Coronary artery (tissue), 2 donors: ENCODE results near the gene PCDHGA11.
"Not testable (repeated sequence)": the region's sequence is repeated elsewhere in the genome, so short reads cannot be mapped to it uniquely, and the experiment has no call there.

ENCODE experiments used
- DNase-seq: peaks from one replicate; pipeline ENCODE4 v3.0.0-alpha.2; 2017; ENCODE audit warnings: low spot score
- H3K27ac ChIP-seq, 2 donors: fragments of 200-600 bp; sonication (generic); one replicate each; pipeline ENCODE4 v1.5.1; 2016 to 2019
- H3K4me3 ChIP-seq: fragments of 200-600 bp; sonication (generic); 2 replicates; pipeline ENCODE4 v1.5.1; 2016; ENCODE audit warnings: mild to moderate bottlenecking, moderate library complexity
- CTCF ChIP-seq: fragments of 200-600 bp; sonication (generic); IDR thresholded peaks from one replicate; pipeline ENCODE4 v1.5.1; 2019; ENCODE audit warnings: antibody characterized with exemption

Gene PCDHGA11

GRCh38 chr5:141419074-141419880 is 1.6 kb upstream of the PCDHGA11 start:
- no peak overlapping the region for H3K27ac ChIP-seq
- TF ChIP-seq CTCF: no peak
- DNase-seq: no peak
- H3K4me3 ChIP-seq: peak overlapping the region; percentile 70

- H3K27ac ChIP-seq: no peak overlapping the region
- TF ChIP-seq CTCF: no peak
- no peak for DNase-seq
- H3K4me3 ChIP-seq: peak overlapping the region; percentile 60
Observed at GRCh38 chr5:141421489-141421855, 621 bp downstream of the PCDHGA11 start.

- TF ChIP-seq CTCF: no peak
- DNase-seq: no peak
- H3K4me3 ChIP-seq: peak overlapping the region; percentile 47
- H3K27ac ChIP-seq: no peak overlapping the region
Observed at GRCh38 chr5:141422742-141423291, 2.0 kb downstream of the PCDHGA11 start.

- no peak overlapping the region for H3K27ac ChIP-seq
- no peak for DNase-seq
- no peak for TF ChIP-seq CTCF
- H3K4me3 ChIP-seq: peak overlapping the region; percentile 35
Observed at GRCh38 chr5:141427783-141428426, 7.1 kb downstream of the PCDHGA11 start.

- TF ChIP-seq CTCF: no peak
- H3K27ac ChIP-seq: peak within 1 kb of the TSS in 1 of 2 donors; percentile 18
- no peak for DNase-seq
- H3K4me3 ChIP-seq: peak within 1 kb of the TSS; percentile 57
Observed at GRCh38 chr5:141430332-141431113, 9.7 kb downstream of the PCDHGA11 start, which contains the start of gene PCDHGA12. PCDHGA12 (plus strand) TSS chr5:141430507; CDS start chr5:141430760, 253 bp downstream.

GRCh38 chr5:141431286-141431685 is 10.4 kb downstream of the PCDHGA11 start:
- Histone ChIP-seq H3K4me3 (peak overlapping the region; percentile 57), H3K27ac (peak overlapping the region in 1 of 2 donors; percentile 18)
- no peak for TF ChIP-seq CTCF
- no peak for DNase-seq

GRCh38 chr5:141432308-141432707 is 11.5 kb downstream of the PCDHGA11 start:
- not testable (repeated sequence) for H3K27ac ChIP-seq, DNase-seq
- peak overlapping the region; percentile 35 for H3K4me3 ChIP-seq

GRCh38 chr5:141432726-141433125 is 11.9 kb downstream of the PCDHGA11 start:
- H3K27ac ChIP-seq, DNase-seq: not testable (repeated sequence)
- H3K4me3 ChIP-seq: peak overlapping the region; percentile 35
